GM11168 (cell line): ENCODE results near the gene TSPAN16.
"Not testable (repeated sequence)": the region's sequence is repeated elsewhere in the genome, so short reads cannot be mapped to it uniquely, and the experiment has no call there.

Source experiments
- in situ Hi-C: fragments of 300-500 bp; cut with MboI; formaldehyde crosslinking; loops from one replicate; pipeline ENCODE4 v1.12.0; 2022; ENCODE audit warnings: low sequenced_read_pairs; ENCODE audit not compliant: unreplicated experiment

The TSPAN16 gene

DNA sequence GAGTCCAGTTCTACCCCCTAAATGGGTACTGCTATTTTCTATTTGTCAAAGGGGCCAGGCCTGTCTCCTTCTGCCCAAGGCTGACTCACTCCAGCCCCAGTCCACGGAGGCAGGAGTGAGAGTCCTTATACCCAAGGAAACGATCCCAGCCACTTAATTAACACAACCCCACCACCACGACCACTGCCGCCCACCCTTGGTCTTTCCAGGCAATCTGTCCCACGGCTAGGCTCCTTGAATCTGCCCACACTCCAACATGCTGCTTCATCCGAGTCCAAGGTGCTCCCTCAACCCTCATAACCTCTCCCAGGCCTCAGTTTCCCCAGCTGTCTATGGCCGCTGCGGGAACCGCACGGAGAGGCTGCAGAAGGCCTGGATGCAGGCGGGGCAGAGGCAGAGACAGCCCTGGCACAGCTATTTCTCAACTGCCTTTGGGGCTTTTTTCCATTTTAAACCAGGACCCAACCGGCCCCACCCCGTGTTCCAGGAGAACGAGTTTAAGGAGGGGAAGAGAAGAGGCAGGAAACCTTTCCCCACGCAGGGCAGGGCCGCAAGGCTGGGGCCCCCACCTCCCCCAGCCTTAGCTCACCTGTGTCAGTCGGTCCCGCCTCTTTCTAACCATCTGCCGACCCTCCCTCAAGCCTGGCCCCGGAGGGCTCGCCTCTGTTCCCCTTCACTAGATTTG lies 42.8 kb downstream of the TSPAN16 start:
- in situ Hi-C loops, result no loop called here

DNA sequence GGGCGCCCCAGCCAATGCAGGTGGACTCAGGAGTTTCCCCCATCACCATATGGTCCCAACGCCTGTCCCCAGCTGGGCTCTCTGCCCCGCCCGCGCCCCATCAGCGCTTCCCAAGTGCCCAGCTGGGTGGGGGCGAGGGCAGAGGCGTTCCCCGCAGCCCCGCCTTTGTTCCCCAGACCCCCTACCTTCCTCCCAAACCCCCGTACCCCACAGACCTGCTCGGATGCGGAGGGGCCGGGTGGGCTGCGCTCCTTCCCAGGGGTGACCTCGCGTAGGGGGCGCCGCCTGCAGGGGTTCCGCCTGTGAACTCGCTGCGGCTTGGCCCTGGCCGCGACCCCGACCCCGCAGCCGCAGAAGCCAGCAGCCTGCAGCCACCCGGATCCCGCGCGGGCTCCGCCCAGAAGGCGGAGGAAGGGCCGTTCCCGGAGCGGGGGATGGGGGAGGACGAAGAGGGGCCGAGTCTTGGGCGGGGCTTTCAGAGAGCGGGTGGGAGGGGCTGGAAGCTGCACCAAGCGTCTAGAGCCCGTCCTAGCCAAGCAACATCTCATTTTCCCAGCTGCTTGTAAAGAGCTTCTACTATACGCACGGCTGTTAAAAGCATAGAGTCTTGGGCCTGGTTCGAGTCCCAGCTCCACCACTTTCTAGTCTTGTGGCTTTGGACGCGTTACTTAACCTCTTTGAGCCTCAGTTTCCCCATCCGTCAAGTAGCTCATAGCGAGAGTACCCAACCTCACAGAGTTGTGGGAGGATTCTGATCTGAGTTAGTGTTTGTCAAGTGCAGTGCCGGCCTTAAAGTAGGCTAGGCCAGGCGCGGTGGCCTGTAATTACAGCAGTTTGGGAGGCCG lies 43.5 kb downstream of the TSPAN16 start, which contains the start of gene RAB3D:
Gene RAB3D, minus strand, starts transcription at position 404 of the 845 bp plus-strand sequence. CDS start 2,258 bp downstream, outside the sequence.
- in situ Hi-C loops, result no loop called here

DNA sequence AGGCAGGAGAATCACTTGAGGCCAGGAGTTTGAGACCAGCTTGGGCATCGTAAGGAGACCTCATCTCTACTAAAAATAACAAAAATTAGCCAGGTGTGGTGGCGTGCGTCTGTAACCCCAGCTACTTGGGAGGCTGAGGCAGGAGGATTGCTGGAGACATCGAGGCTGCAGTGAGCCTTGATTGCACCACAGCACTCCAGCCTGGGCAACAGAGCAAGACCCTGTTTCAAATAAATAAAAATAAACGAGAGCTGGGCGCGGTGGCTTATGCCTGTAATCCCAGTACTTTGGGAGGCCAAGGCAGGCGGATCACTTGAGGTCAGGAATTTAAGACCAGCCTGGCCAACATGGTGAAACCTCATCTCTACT lies 44.1 kb downstream of the TSPAN16 start:
- in situ Hi-C loops, result not testable (repeated sequence)

DNA sequence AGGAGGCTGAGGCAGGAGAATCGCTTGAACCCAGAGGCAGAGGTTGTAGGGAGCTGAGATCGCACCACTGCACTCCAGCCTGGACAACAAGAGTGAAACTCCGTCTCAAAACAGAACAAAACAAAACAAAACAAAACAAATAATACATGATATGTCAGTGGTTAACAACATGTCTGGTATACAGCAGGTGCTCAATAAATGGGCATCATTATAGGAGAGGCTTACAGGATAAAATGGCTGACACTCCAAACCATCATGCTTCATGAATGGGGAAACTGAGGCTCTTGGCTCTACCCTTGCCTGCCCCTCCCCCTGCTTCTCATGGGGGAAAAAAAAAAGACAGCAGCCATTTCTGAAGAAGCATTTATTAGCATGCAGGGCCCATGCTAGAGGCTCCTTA lies 46.5 kb downstream of the TSPAN16 start:
- in situ Hi-C loops, result no loop called here

DNA sequence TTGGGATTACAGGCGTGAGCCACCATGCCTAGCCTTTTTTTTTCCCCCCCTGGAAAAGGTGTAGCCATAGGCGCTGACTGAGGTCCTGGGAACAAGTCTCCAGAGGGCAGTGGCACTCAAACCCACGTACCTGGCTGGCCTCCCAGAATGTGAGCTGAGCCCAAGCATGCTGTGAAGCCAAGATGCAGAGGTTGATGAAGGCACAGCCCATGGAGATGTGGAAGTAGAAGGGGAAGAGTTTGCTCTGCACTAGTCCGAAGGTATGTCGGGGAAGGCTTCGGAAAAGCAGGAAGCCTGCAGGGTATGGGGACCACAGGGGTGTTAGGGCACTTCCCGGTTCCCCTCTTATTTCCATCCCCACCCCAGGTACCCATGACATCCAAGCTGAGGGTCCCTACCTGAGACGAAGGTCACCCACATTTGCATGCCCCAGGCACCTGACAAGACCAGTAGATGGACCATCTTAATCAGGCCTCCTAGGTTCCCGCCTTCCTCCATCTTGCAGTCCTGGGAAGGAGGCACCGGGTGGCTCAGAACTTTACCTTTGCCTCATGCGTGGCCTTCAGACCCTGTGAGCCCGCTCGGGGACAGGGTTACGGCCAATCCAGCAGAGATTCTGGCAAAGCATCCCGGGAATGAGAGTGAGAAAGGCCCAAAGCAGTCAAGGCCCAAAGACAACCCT lies 49.3 kb downstream of the TSPAN16 start:
- in situ Hi-C loops, result no loop called here

DNA sequence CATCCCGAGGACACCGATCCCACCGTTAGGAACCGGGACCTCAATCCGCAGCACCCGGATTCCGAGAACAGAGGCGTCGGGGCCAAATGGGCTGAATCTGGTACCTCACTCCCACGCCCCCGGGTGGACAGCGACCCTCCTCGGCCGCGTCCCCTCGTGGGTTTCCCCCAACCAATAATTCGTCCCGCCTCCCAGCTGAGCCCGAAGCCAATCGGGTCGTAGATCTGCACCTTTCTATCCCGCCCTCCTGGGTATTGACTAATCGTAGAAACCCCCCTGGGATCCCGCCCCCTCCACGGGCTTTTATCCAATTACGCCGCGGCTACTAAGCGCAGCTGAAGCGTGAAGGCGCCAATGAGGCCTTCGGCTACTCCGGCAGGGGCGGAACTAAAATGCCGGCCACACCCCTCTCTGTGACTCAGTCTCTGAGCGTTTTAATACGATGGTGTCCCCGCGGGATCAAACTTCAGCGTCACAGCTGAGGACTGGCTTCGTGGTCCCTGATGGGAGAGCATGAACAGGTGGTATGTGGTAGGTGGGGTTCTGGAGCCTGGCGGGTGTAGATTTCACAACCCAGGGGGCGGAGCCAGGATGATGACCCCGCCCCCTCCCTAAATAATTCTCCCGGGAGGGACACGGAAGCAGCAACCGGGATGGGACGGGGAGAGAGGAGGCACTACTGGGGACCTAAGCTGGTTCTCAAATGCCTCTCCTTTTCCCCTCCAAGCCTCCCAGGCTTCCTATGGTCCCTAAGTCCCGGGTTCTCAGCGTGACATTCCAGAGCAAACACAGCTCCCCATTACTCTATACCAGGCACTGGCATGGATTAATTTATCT lies 50.4 kb downstream of the TSPAN16 start, which contains the start of the genes CCDC159 and TMEM205:
Gene CCDC159, plus strand, starts transcription at position 416 of the 837 bp plus-strand sequence. Its CDS starts 88 bp downstream, at position 504.
Gene TMEM205, minus strand, starts transcription at position 165 of the 837 bp plus-strand sequence. CDS start 649 bp downstream, outside the sequence.
- in situ Hi-C loops, result no loop called here

DNA sequence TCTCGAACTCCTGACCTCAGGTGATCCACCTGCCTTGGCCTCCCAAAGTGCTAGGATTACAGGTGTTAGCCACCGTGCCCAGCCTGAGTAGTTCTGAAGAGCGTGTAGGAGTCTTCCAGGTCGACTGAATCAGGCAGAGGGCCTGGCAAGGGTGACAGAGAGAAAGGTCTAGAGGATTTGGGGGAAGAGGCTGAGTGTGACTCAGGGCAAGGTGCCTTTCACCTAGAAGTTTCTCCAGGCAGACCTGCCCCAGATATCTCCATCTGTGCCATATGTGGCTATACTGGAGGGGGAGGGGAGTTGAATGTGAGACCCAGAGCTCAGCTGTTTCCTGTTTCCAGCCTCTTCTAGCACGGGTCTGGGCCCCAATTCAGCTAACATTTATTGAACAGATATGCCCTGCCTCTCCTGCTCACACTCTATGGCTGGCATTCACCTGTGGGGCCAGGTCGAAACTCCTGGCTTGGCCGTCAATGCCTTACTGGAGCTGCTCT lies 51.6 kb downstream of the TSPAN16 start:
- in situ Hi-C loops, result no loop called here

DNA sequence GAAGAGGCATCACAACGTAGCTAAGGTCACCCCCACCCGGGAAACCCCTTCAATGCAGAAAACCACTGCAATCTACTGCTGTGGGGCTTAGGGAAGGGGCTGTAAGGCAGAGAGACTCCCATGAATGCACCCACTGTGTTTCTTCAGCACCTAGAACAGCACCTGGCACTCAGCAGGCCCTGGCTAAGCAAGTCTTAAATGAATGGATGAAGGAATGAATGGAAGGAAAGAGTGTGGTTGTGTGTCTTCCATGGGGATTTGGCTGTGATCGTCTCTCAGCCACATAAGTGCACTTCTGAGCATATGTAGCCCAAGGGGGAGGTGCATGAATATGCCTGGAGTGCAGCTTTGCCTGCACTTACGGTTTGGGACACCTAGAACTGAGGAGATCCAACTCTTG lies 53.2 kb downstream of the TSPAN16 start:
- in situ Hi-C loops, result no loop called here

DNA sequence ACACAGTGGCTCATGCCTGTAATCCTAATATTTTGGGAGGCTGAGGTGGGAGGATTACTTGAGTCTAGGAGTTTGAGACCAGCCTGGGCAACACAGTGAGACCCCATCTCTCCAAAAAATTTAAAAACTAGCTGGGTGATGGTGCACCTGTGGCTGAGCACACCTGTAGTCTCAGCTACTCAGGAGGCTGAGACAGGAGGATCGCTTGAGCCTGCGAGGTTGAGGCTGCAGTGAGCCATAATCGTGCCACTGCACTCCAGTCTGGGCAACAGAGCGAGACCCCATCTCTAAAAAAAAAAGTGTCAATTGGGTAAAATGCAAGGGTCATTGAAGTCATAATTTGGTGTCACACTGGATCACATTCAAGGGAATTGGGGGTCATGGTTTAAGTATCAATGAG lies 58.1 kb downstream of the TSPAN16 start:
- in situ Hi-C loops, result not testable (repeated sequence)

DNA sequence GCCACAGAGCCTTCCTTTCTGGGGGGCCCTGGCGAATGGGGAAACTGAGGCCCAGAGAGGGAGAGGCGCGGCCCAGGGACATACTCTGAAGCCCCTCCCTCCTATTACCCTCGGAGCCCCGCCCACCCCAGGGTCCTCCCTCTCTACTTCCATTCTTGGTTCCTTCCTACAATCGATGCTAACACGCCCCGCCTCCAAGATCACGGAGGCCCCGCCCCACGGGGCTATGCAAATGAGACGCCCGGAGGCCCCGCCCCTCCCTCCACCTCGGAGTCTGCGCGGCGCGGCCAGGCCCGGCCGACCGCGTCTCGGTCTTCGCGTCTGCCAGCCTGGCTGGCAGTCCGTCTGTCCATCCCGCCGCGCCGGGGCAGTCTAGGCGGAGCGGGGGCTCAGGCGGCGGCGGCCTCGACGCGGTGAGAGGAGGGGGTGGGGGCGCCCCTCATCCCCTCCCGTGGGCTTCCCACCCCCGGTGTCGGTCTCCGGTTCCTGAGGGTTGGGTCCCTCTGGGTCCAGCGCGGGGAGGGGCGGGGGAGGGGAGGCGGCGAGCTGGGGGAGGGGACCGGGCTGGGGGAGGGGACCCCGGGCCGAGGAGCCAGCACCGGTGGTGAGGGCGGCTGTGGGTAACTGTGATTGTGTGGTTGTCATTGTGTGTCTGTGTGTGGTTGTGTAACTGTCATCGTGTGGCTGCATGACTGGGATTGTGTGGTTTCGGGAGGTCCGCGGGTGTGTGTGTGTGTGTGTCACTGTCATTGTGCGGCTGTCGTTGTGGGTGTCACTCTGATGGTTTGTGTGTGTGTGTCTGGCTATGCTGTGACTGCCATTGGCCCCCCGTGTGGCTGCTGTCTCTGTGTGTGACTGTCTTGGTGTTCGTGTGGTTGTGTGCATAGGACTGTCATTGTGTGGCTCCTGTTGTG lies 59.5 kb downstream of the TSPAN16 start, which contains the start of gene PLPPR2:
Gene PLPPR2, plus strand, starts transcription at position 273 of the 914 bp plus-strand sequence. CDS start 2,242 bp downstream, outside the sequence.
- in situ Hi-C loops, result no loop called here

DNA sequence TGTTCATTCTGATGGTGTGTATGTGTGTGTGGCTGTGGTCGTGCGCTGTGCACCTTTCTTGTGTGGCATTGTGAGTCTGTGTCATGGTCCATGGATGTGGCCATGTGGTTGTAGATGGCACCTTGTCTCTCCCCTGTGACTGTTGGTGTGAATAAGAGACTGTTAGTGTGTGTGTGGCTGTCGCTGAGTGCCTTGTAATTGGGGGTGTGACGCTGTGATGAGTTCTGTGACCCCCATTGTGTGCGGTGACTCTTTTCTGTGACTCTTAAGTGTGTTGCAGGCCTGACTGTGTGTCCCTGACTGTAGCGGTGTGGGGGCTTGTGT lies 60.1 kb downstream of the TSPAN16 start:
- in situ Hi-C loops, result no loop called here

DNA sequence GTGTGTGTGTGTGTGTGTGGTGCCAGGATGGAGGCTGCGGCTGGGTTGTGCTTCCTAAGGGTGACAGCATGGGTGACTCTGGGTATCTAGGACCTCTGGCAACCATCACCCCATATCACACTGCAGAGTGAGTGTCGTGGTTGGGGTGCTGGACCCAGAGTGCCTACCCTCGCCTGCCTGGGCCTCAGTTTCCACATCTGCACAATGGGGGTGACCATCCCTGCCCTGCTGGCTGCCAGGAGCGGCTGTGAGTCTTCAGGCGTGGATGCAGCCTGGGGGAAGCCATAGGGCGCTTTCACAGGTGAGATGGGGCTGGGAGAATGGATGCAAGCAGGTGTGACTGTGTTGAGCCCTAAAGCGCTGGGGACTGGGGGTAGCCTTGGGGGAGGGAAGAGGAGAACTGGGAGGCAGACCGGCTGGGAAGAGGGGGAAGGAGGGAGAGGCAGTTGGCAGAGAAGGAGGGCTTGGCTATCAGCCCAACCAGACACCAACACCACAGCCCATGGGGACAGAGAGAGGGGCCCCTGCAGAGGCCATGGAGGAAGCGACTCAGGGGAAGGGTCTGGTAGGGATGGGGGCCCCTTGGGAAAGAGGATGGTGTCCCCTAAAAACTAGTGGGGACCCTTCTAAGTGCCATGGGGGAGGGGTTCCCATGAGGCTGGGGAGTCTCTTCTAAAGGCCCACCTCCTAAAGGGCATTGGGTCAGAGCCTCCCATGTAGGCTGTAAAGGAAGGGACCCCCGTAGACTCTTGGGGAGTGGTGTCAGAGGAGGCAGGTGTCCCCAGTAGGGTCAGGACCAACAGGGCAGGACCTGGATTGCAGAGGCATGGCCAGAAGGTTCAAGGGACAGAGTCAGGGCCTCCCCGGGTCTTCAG lies 61.0 kb downstream of the TSPAN16 start:
- in situ Hi-C loops, result no loop called here

DNA sequence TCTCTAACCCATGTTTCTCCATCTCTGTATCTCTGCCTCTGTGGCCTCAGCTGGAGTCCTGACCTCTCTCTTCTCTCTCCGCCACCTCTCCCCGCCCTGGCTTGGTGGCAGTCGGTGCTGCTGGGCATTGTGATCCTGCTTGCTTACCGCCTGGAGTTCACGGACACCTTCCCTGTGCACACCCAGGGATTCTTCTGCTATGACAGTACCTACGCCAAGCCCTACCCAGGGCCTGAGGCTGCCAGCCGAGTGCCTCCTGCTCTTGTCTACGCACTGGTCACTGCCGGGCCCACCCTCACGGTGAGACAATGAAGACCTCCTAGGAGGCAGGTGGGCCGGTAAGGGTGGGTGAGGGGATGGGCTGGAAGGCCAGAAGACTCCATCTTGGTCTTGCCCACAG lies 63.5 kb downstream of the TSPAN16 start:
- in situ Hi-C loops, result no loop called here

DNA sequence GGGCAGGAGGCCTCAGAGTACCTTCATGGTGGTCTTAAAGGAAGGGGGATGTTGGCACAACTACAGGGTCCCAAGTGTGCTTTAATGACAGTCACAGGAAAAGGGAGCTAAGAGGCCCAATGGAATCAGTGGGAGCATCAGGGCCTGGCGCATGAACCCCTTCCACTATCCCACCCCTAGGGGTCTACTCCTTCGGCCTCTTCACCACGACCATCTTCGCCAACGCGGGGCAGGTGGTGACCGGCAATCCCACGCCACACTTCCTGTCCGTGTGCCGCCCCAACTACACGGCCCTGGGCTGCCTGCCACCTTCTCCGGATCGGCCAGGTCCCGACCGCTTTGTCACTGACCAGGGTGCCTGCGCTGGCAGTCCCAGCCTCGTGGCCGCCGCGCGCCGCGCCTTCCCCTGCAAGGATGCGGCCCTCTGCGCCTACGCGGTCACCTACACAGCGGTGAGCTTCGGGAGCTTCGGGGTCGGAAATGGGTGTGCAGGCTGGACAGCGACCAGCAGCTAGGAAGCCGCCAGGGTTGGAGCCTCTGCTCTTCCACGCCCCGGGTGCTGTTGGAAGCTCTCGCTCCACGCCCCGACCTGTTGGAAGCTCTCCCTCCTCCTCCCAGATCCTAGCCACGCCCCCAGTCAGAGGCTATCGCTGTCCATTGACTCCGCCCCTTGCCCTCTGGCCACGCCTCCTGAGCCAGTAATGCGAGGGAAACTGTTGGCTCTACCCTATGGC lies 65.2 kb downstream of the TSPAN16 start:
- in situ Hi-C loops, result no loop called here

DNA sequence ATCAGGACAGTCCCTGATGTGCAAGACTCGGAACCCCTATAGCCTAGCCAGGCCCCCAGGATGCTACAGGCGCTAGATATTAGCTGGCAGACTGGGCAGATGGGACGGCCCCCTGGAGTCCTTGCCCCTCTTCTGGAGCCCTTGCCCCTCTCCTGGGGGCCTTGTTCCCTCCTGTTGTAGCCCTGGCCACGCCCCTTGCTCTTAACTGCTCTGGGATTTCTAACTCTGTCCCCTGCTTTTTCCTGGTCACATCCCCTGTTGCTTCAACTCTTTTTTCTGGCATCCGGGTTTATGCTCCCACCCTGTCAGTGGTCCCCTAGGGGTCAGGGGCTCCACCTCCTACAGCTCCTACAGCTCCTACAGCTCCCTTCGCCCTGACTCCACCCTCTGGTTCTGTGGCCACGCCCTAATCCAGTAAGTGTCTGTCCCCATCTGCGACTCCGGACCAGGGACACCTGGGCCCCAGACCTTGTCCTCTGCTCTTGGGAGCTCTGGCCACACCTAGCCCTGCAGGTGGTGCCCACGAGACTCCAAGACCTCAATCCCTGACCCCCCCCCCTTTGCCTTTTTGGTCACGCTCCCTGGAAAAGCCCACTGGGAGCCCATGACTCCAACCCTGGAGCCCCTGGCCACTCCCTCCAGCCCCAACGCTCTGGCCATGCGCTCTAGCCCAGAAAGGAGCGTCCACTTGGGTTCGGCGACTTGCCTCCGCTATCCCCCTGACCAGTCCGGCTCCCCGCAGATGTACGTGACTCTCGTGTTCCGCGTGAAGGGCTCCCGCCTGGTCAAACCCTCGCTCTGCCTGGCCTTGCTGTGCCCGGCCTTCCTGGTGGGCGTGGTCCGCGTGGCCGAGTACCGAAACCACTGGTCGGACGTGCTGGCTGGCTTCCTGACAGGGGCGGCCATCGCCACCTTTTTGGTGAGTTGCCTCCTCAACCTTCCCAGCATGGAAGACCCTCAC lies 66.1 kb downstream of the TSPAN16 start:
- in situ Hi-C loops, result no loop called here

DNA sequence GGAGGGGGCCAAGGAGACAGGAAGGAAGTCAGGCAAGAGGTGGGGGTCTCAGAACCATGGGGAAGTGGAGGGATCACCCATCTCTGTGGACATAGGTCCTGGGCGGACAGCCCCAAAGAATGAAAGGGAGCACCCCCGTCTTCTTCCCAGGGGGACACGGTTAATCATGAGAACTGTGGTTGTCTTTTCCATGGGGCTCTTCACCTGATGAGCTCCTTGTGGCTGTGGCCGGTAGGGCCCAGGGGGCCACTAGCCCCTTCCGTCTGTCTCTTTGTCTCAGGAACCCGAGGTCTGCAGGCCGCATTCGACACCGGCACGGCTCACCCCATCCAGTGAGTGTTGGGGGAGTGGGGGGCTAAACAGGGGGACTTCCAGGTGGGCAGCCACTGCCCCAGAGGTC lies 67.9 kb downstream of the TSPAN16 start:
- in situ Hi-C loops, result no loop called here
